Brain microvascular endothelial cell (primary cell): ENCODE measurements around the gene BCR.
"Not testable (repeated sequence)": the region's sequence is repeated elsewhere in the genome, so short reads cannot be mapped to it uniquely, and the experiment has no call there.

ENCODE experiments used
- DNase-seq: peaks from one replicate; pipeline ENCODE4 v3.0.0-alpha.2; 2020
- H3K27ac ChIP-seq: fragments of 250-450 bp; sonication (Bioruptor Pico); 2 replicates; pipeline ENCODE4 v1.5.1; 2020; ENCODE audit warnings: mild to moderate bottlenecking, moderate library complexity
- H3K27me3 ChIP-seq: fragments of 250-450 bp; sonication (Bioruptor Pico); replicated peaks from 2 replicates; pipeline ENCODE4 v1.5.1; 2020; ENCODE audit warnings: mild to moderate bottlenecking
- H3K36me3 ChIP-seq: fragments of 250-450 bp; sonication (Bioruptor Pico); replicated peaks from 2 replicates; pipeline ENCODE4 v1.5.1; 2020; ENCODE audit warnings: mild to moderate bottlenecking
- H3K4me3 ChIP-seq: 2 replicates; pipeline ENCODE4 v1.5.1; 2011; ENCODE audit warnings: low read depth, mild to moderate bottlenecking, control low read depth, low read length, moderate library complexity
- CTCF ChIP-seq: IDR thresholded peaks from 2 replicates; pipeline ENCODE4 v1.5.1; 2011; ENCODE audit warnings: low read depth, mild to moderate bottlenecking, moderate library complexity, low read length, control low read depth, inconsistent platforms; ENCODE audit errors: missing control alignments
- in situ Hi-C: cut with HindIII; loops from 2 replicates; pipeline ENCODE4 v1.10.0; 2017; ENCODE audit warnings: low sequenced_read_pairs, low pct_ligation_motif_present

Gene BCR

GRCh38 chr22:23305922-23306374 is 125.6 kb downstream of the BCR start:
- in situ Hi-C loops, result no loop called here
- no peak overlapping the region for H3K4me3 ChIP-seq
- peaks cover 2% of the 10 kb centered on the region for H3K36me3 ChIP-seq
- peak; percentile 89 for DNase-seq
- H3K27me3 ChIP-seq, result no peaks in the 10 kb centered on the region
- H3K27ac ChIP-seq, result peak overlapping the region; percentile 84
- no peak for TF ChIP-seq CTCF

GRCh38 chr22:23306438-23306921 is 126.2 kb downstream of the BCR start:
- Histone ChIP-seq H3K27me3 (no peaks in the 10 kb centered on the region), H3K27ac (peak overlapping the region; percentile 84), H3K4me3 (no peak overlapping the region), H3K36me3 (peaks cover 2% of the 10 kb centered on the region)
- no peak for TF ChIP-seq CTCF
- DNase-seq, result peak; percentile 74
- in situ Hi-C loops, result no loop called here

DNA sequence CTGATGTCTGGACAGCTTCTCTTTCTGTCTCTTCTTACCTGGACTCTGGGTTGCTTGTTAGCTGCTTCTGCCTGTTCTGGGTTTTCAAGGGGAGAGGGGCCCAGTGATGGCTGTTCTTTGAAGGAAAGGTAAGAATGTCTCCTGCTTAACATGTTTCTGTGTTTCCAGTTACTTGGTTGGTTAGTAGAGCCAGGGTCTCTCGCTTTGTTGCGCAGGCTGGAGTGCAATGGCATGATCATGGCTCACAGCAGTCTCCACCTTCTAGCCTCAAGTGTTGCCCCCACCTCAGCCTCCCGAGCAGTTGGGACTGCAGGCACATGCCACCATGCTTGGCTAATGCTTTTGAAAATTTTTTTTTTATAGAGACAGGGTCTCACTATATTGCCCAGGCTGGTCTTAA is 126.6 kb downstream of the BCR start:
- in situ Hi-C loops, result no loop called here
- Histone ChIP-seq H3K27me3 (no peaks in the 10 kb centered on the region), H3K36me3 (peaks cover 5% of the 10 kb centered on the region), H3K27ac (peak overlapping the region; percentile 84), H3K4me3 (no peak overlapping the region)
- no peak for TF ChIP-seq CTCF
- no peak for DNase-seq

DNA sequence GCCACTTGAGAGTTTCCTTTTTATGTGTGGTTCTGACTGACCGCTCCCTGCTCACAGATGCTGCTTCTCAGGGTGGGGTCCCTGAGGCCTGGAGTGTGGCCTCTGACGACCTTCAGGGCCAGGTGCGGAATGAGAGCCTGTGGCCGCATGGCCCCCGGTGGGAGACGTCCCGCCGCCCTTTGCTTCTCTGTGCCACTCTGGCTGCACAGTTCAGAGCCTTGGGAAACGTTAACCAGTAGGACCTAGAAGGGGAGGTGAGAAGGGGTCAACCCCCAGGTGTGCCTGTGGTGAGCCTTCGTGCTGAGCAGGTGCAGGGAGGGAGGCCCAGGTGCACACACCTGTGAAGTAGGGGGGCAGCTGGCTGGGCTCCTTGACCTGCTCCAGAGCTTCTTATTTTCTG is 127.2 kb downstream of the BCR start:
- H3K27ac ChIP-seq, H3K4me3 ChIP-seq, H3K27me3 ChIP-seq, DNase-seq, H3K36me3 ChIP-seq, in situ Hi-C loops: not testable (repeated sequence)

DNA sequence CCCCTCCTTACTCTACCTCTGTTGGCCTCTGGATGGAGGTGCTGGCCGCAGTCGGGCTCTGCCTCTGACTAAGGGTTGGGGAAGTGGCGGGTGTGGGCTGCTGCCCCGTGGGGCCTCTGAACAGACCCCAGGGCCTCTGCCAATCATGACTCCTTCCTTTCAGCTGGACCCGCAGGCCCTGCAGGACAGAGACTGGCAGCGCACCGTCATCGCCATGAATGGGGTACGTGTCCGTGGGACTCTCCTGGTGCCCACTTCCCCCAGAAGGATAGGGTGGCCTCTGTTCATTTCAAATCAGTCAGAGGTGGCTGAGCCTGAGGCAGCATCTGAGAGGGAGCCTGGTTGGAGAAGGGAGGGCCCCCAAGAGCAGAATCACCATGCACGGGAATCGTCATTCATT is 129.0 kb downstream of the BCR start:
- H3K27ac ChIP-seq, in situ Hi-C loops, H3K27me3 ChIP-seq, H3K4me3 ChIP-seq, H3K36me3 ChIP-seq, DNase-seq: not testable (repeated sequence)

GRCh38 chr22:23310443-23311097 is 130.3 kb downstream of the BCR start:
- DNase-seq, result peak; percentile 10
- H3K36me3 ChIP-seq, H3K4me3 ChIP-seq, in situ Hi-C loops, H3K27me3 ChIP-seq, H3K27ac ChIP-seq: not testable (repeated sequence)

DNA sequence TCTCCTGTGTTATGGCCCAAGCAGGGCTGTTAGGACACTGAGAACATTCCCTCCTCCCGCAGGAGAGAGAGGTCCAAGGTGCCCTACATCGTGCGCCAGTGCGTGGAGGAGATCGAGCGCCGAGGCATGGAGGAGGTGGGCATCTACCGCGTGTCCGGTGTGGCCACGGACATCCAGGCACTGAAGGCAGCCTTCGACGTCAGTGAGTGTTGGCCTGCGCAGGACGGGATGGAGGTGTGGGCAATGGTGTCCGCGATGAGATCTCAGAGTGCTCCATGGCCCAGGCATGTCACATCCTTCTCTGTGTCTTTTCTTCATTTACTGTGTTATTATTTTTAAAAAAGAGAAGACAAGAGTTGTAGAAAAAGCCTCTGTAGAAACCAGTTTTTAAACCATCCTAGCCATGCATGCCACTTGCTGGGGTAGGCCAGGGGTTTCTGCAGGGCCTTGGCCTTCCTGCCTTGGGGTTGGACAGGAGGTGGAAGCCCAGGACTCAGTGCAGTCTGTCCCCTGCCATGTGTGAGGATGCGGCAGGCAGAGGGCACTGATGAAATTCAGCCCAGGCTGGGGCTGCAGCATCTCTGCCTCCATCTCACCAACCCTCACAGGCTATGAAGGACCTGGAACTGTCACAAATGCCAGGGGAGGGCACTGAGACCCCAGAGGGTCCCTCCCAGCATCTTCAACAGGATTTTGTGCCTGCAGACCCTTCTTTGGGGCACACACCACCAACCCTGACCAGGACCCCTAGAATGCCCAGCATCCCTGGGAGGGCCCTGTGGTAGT is 131.5 kb downstream of the BCR start:
- DNase-seq, in situ Hi-C loops, H3K27me3 ChIP-seq, H3K36me3 ChIP-seq, H3K27ac ChIP-seq, H3K4me3 ChIP-seq: not testable (repeated sequence)
